Hippocampal formation (tissue), 2 donors: ENCODE results near the gene COA7.
"Not testable (repeated sequence)": the region's sequence is repeated elsewhere in the genome, so short reads cannot be mapped to it uniquely, and the experiment has no call there.

Experiments used
- DNase-seq, 2 donors: peaks; one replicate each; lab custom pipeline; 2025; lab: John Stamatoyannopoulos, UW

Gene COA7

GRCh38 chr1:52706136-52706670 lies 8.1 kb upstream of the COA7 start:
- DNase-seq = no peak

- DNase-seq = peak; percentile 91 to 95
These were observed 5.0 kb upstream of the COA7 start for GRCh38 chr1:52702886-52703787.

GRCh38 chr1:52695627-52696026 lies 2.5 kb downstream of the COA7 start:
- DNase-seq = no peak

- DNase-seq = no peak
These were observed 4.3 kb downstream of the COA7 start for GRCh38 chr1:52693843-52694242.

GRCh38 chr1:52693351-52693750 lies 4.8 kb downstream of the COA7 start:
- not testable (repeated sequence) for DNase-seq

- DNase-seq = no peak
These were observed 5.5 kb downstream of the COA7 start for GRCh38 chr1:52692697-52693096.

GRCh38 chr1:52691821-52692220 lies 6.3 kb downstream of the COA7 start:
- no peak for DNase-seq

GRCh38 chr1:52686830-52687229 lies 11.3 kb downstream of the COA7 start:
- DNase-seq = no peak

- peak; percentile 36 to 47 for DNase-seq
These were observed 11.8 kb downstream of the COA7 start for GRCh38 chr1:52686261-52686751.

GRCh38 chr1:52684545-52684944 lies 13.6 kb downstream of the COA7 start:
- DNase-seq = no peak

GRCh38 chr1:52683367-52683940 lies 14.7 kb downstream of the COA7 start:
- no peak for DNase-seq

GRCh38 chr1:52681136-52681535 lies 17.0 kb downstream of the COA7 start:
- DNase-seq = no peak

- no peak for DNase-seq
These were observed 17.8 kb downstream of the COA7 start for GRCh38 chr1:52680353-52680752.

- no peak for DNase-seq
These were observed 18.6 kb downstream of the COA7 start for GRCh38 chr1:52679498-52679897.

- no peak for DNase-seq
These were observed 19.1 kb downstream of the COA7 start for GRCh38 chr1:52679048-52679447.

- DNase-seq = no peak
These were observed 20.9 kb downstream of the COA7 start for GRCh38 chr1:52677076-52677806.

GRCh38 chr1:52676249-52676903 lies 21.8 kb downstream of the COA7 start:
- peak in 1 of 2 donors; percentile 43 for DNase-seq

GRCh38 chr1:52674497-52675384 lies 23.4 kb downstream of the COA7 start:
- DNase-seq = no peak

- no peak for DNase-seq
These were observed 24.6 kb downstream of the COA7 start for GRCh38 chr1:52673513-52673912.

- no peak for DNase-seq
These were observed 25.2 kb downstream of the COA7 start for GRCh38 chr1:52672946-52673345.

GRCh38 chr1:52670604-52671003 lies 27.5 kb downstream of the COA7 start:
- no peak for DNase-seq
